Stomach (tissue), 9 donors: ENCODE results near the gene ATG2B. TPM values are rescaled to one million over a fixed set of nuclear protein-coding genes. Genes with fewer than 3 reads are reported as not detected.

Source experiments
- DNase-seq, 2 donors: peaks; one replicate each; pipeline versions ENCODE4 v3.0.0 to v3.0.0-alpha.2; 2013 to 2019
- H3K27ac ChIP-seq, 5 donors: fragments of 200-600 bp in 4 of 5; sonication (generic) in 4 of 5; one replicate each; pipeline ENCODE4 v1.5.1; 2013 to 2019; ENCODE audit warnings: mild to moderate bottlenecking in 1 of 5, moderate library complexity in 1 of 5
- H3K27me3 ChIP-seq, 3 donors: fragments of 200-600 bp; sonication (generic); one replicate each; pipeline ENCODE4 v1.5.1; 2017 to 2019; ENCODE audit warnings: mixed run types in 1 of 3
- H3K36me3 ChIP-seq, 4 donors: fragments of 200-600 bp; sonication (generic); 1 replicate in 3 of 4; 2 replicates in 1 of 4; pipeline ENCODE4 v1.5.1; 2016 to 2019
- H3K4me1 ChIP-seq, 4 donors: fragments of 200-600 bp; sonication (generic); one replicate each; pipeline ENCODE4 v1.5.1; 2016 to 2019
- H3K4me3 ChIP-seq, 4 donors: fragments of 200-600 bp; sonication (generic) in 3 of 4; one replicate each; pipeline ENCODE4 v1.5.1; 2016 to 2019; ENCODE audit warnings: mild to moderate bottlenecking in 1 of 4
- H3K9me3 ChIP-seq, 4 donors: fragments of 200-600 bp; sonication (generic); one replicate each; pipeline ENCODE4 v1.5.1; 2016 to 2019
- EP300 ChIP-seq: sonication (generic); formaldehyde crosslinking; IDR thresholded peaks from one replicate; pipeline ENCODE4 v1.6.1; 2017; ENCODE audit warnings: antibody characterized with exemption
- POLR2A ChIP-seq, 4 donors: fragments of 450-650 bp; IDR thresholded peaks; one replicate each; pipeline ENCODE4 v1.6.1; 2016; ENCODE audit warnings: antibody characterized with exemption in 4 of 4, control low read depth in 2 of 4, mild to moderate bottlenecking in 1 of 4, moderate library complexity in 1 of 4
- POLR2AphosphoS5 ChIP-seq, 3 donors: sonication (generic); formaldehyde crosslinking; IDR thresholded peaks; one replicate each; pipeline ENCODE4 v1.6.1; 2016; ENCODE audit warnings: antibody characterized with exemption in 3 of 3
- WGBS, 5 donors: extraction: QIAGEN DNeasy Blood & Tissue Kit in 3 of 5; methylation state at CpG; one replicate each; pipeline versions ENCODE4 v1.1.5 to v1.1.7; 2013 to 2018; 5-methylcytosine and 5-hydroxymethylcytosine counted together
- intact Hi-C: fragments of 100-400 bp; cut with DNase I; formaldehyde crosslinking; loops from one replicate; pipeline ENCODE4 v1.15.1; 2023; ENCODE audit warnings: low total_unique reads
- polyA plus RNA-seq, 3 donors: library from polyadenylated mRNA; stranded (reverse); fragments of 200-250 nt; gene quantifications; one replicate each; pipeline ENCODE4 v1.2.3, GENCODE V29; 2013
- total RNA-seq, 5 donors: library from RNA; depleted of rRNA; stranded (reverse); fragments of >200 nt; gene quantifications; one replicate each; pipeline versions ENCODE4 v1.1.0 to v1.2.3, GENCODE V29; 2014 to 2016
- TF ChIP-seq, protein P1 (sequence below), 7 experiments: fragments of 450-650 bp in 4 of 7; fragments of 200-600 bp in 3 of 7; sonication (generic) in 3 of 7; IDR thresholded peaks; one replicate each; pipeline ENCODE4 v1.5.1; 2016 to 2019; ENCODE audit warnings: antibody characterized with exemption in 7 of 7, control low read depth in 2 of 7, mild to moderate bottlenecking in 1 of 7
- donor health status: healthy with polysubstance abuse.
- donor health status: Bipolar disorder and iron deficiency.
- donor health status: healthy.

The ATG2B gene
- total and polyA plus RNA-seq, 8 donors = 1.9 to 59.7 (median 21.9) TPM

- 76 to 90% (median 86%) methylated on average over 5 of the region's 5 CpGs for WGBS, 5 donors
Observed at GRCh38 chr14:96274122-96274521, 89.0 kb downstream of the ATG2B start.

DNA sequence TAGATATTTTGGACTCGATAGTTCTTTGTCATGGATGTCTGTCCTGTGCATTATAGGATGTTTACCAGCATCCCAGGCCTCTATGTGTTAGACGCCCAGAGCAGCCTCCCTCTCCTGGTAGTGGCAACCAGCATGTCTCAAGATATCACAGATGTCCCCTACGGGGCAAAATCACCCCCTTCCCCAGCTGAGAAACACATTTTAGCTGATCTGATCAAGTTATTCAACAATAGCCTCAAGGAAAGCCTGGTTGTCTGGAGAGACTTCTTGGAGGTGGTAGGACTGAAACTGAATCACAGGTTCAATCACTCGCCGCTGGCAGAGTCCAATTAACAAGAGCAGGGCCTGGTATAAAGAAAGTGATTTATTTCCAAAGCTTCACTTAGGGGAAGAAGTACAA, 89.5 kb downstream of the ATG2B start:
- Histone ChIP-seq H3K27me3 (no peaks in the 10 kb centered on the region), H3K4me3 (no peak overlapping the region), H3K4me1 (peaks cover 6 to 32% (median 21%) of the 10 kb centered on the region in 4 donors), H3K36me3 (no peaks in the 10 kb centered on the region), H3K9me3 (peaks cover 5 to 31% (median 18%) of the 10 kb centered on the region in 4 donors), H3K27ac (peak overlapping the region in 3 of 5 donors; percentile 3 to 68 (median 51))
- DNase-seq = no peak
- 83 to 91% (median 90%) methylated on average over 5 of the region's 5 CpGs for WGBS, 5 donors
- TF ChIP-seq POLR2A (IDR thresholded peaks at IDR 0.05) (no peak), EP300 (no peak), POLR2AphosphoS5 (IDR thresholded peaks at IDR 0.05) (no peak)
- TF ChIP-seq, protein P1, sequence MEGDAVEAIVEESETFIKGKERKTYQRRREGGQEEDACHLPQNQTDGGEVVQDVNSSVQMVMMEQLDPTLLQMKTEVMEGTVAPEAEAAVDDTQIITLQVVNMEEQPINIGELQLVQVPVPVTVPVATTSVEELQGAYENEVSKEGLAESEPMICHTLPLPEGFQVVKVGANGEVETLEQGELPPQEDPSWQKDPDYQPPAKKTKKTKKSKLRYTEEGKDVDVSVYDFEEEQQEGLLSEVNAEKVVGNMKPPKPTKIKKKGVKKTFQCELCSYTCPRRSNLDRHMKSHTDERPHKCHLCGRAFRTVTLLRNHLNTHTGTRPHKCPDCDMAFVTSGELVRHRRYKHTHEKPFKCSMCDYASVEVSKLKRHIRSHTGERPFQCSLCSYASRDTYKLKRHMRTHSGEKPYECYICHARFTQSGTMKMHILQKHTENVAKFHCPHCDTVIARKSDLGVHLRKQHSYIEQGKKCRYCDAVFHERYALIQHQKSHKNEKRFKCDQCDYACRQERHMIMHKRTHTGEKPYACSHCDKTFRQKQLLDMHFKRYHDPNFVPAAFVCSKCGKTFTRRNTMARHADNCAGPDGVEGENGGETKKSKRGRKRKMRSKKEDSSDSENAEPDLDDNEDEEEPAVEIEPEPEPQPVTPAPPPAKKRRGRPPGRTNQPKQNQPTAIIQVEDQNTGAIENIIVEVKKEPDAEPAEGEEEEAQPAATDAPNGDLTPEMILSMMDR (IDR thresholded peaks at IDR 0.05) = no peak
- intact Hi-C loops = no loop called here

More at GRCh38 chr14:96274122-96274521, 89.0 kb downstream of the ATG2B start:
- Histone ChIP-seq H3K27me3 (no peaks in the 10 kb centered on the region), H3K27ac (peak overlapping the region in 2 of 5 donors; percentile 51 to 68), H3K4me3 (no peak overlapping the region), H3K4me1 (peaks cover 6 to 28% (median 18%) of the 10 kb centered on the region in 4 donors), H3K9me3 (peaks cover 5 to 33% (median 19%) of the 10 kb centered on the region in 4 donors), H3K36me3 (no peaks in the 10 kb centered on the region)
- TF ChIP-seq, protein P1 (IDR thresholded peaks at IDR 0.05) = no peak
- TF ChIP-seq POLR2AphosphoS5 (IDR thresholded peaks at IDR 0.05) (no peak), EP300 (no peak), POLR2A (IDR thresholded peaks at IDR 0.05) (no peak)
- peak in 1 of 2 donors; percentile 23 for DNase-seq
- intact Hi-C loops = no loop called here

GRCh38 chr14:96272777-96273473, 90.2 kb downstream of the ATG2B start:
- H3K4me1 ChIP-seq = peaks cover 6 to 39% (median 22%) of the 10 kb centered on the region in 4 donors
- TF ChIP-seq EP300 (no peak), POLR2AphosphoS5 (IDR thresholded peaks at IDR 0.05) (peak in 1 of 3 donors; percentile 23)
- H3K36me3 ChIP-seq = no peaks in the 10 kb centered on the region
- no peak overlapping the region for H3K4me3 ChIP-seq
- WGBS, 5 donors = 17 to 38% (median 26%) methylated on average over 3 of the region's 3 CpGs
- intact Hi-C loops = no loop called here
- H3K9me3 ChIP-seq = peaks cover 4 to 24% (median 11%) of the 10 kb centered on the region in 4 donors
- peak in 1 of 2 donors; percentile 22 for DNase-seq
- H3K27ac ChIP-seq = peak overlapping the region in 1 of 5 donors; percentile 51
- no peaks in the 10 kb centered on the region for H3K27me3 ChIP-seq

DNA sequence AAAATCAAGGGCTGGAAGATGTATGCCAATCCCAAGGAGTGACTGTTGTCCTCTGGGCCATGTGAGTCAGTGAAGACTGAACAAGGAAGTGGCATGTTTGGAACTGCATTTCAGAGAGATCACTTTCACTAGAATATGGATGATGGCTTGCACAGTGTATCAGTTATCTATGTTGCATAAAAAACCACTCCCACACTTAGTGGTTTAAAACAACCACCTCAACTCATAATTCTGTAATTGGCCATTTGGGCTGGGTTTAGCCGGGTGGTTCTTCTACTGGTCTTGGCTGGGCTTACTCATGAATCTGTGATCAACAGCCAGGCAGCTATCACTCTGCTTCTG, 91.7 kb downstream of the ATG2B start:
- Histone ChIP-seq H3K4me1 (peaks cover 6 to 42% (median 25%) of the 10 kb centered on the region in 4 donors), H3K9me3 (peaks cover 0 to 18% (median 6%) of the 10 kb centered on the region in 4 donors), H3K36me3 (no peaks in the 10 kb centered on the region), H3K27me3 (no peaks in the 10 kb centered on the region), H3K4me3 (no peak overlapping the region), H3K27ac (no peak overlapping the region)
- DNase-seq = no peak
- intact Hi-C loops = no loop called here
- whole genome bisulfite sequencing, 5 donors = 88 to 100% (median 94%) methylated on average over 1 of the region's 1 CpG
- TF ChIP-seq EP300 = no peak
- TF ChIP-seq, protein P1 (IDR thresholded peaks at IDR 0.05) = no peak
- TF ChIP-seq POLR2A (IDR thresholded peaks at IDR 0.05) = no peak
- TF ChIP-seq POLR2AphosphoS5 (IDR thresholded peaks at IDR 0.05) = no peak
